ENCODE measurements around the gene SH3GL1.

The SH3GL1 gene

GRCh38 chr19:4400135-4400936 is at the start of gene SH3GL1:
Gene SH3GL1 (minus strand): TSS chr19:4400547. CDS start chr19:4400368, 179 bp downstream.
- in situ Hi-C loops (cut with MboI; ENCODE audit: low sequenced_read_pairs): no loop called here

GRCh38 chr19:4449639-4450028 is 49.3 kb upstream of the SH3GL1 start:
- in situ Hi-C loops (cut with MboI; ENCODE audit: low sequenced_read_pairs): no loop called here

- in situ Hi-C loops (cut with MboI; ENCODE audit: low sequenced_read_pairs): no loop called here
These were observed 48.8 kb upstream of the SH3GL1 start for GRCh38 chr19:4449022-4449638.

GRCh38 chr19:4448147-4448985 is 48.0 kb upstream of the SH3GL1 start:
- in situ Hi-C loops (cut with MboI; ENCODE audit: low sequenced_read_pairs): no loop called here

GRCh38 chr19:4447327-4448146 is 47.2 kb upstream of the SH3GL1 start:
- in situ Hi-C loops (cut with MboI; ENCODE audit: low sequenced_read_pairs): no loop called here

- in situ Hi-C loops (cut with MboI; ENCODE audit: low sequenced_read_pairs): no loop called here
These were observed 46.4 kb upstream of the SH3GL1 start for GRCh38 chr19:4446704-4447200.

GRCh38 chr19:4445963-4446703 is 45.8 kb upstream of the SH3GL1 start:
- in situ Hi-C loops (cut with MboI; ENCODE audit: low sequenced_read_pairs): no loop called here

GRCh38 chr19:4444765-4445741 is 44.7 kb upstream of the SH3GL1 start:
- in situ Hi-C loops (cut with MboI; ENCODE audit: low sequenced_read_pairs): no loop called here

- in situ Hi-C loops (cut with MboI; ENCODE audit: low sequenced_read_pairs): no loop called here
These were observed 43.8 kb upstream of the SH3GL1 start for GRCh38 chr19:4443966-4444764.

GRCh38 chr19:4443188-4443587 is 42.8 kb upstream of the SH3GL1 start:
- in situ Hi-C loops (cut with MboI; ENCODE audit: low sequenced_read_pairs): no loop called here

GRCh38 chr19:4442819-4443146 is 42.4 kb upstream of the SH3GL1 start:
- in situ Hi-C loops (cut with MboI; ENCODE audit: low sequenced_read_pairs): no loop called here

- in situ Hi-C loops (cut with MboI; ENCODE audit: low sequenced_read_pairs): no loop called here
These were observed 41.9 kb upstream of the SH3GL1 start for GRCh38 chr19:4441994-4442818.

GRCh38 chr19:4439243-4439642 is 38.9 kb upstream of the SH3GL1 start:
- in situ Hi-C loops (cut with MboI; ENCODE audit: low sequenced_read_pairs): no loop called here

GRCh38 chr19:4437103-4437502 is 36.8 kb upstream of the SH3GL1 start:
- in situ Hi-C loops (cut with MboI; ENCODE audit: low sequenced_read_pairs): no loop called here

GRCh38 chr19:4436231-4436630 is 35.9 kb upstream of the SH3GL1 start:
- in situ Hi-C loops (cut with MboI; ENCODE audit: low sequenced_read_pairs): no loop called here

GRCh38 chr19:4434391-4434790 is 34.0 kb upstream of the SH3GL1 start:
- in situ Hi-C loops (cut with MboI; ENCODE audit: low sequenced_read_pairs): no loop called here

GRCh38 chr19:4432918-4433506 is 32.7 kb upstream of the SH3GL1 start:
- in situ Hi-C loops (cut with MboI; ENCODE audit: low sequenced_read_pairs): no loop called here

Measured in hTERT RPE-1 (cell line).